WTC11 (cell line): Measurements from ENCODE around the gene ACOX2. TPM values are rescaled to one million over a fixed set of nuclear protein-coding genes. Genes with fewer than 3 reads are reported as not detected.

ENCODE experiments used
- ATAC-seq: fragments of 200-7000 bp; cut with Tn5 transposase; 2 replicates; pipeline ENCODE4 v1.10.0; 2021; ENCODE audit warnings: mild to moderate bottlenecking, moderate library complexity
- CTCF ChIA-PET: fragments of 300-600 bp; sonication (Branson Sonifier 250); formaldehyde crosslinking; loops from one replicate; lab custom pipeline; 2021; ENCODE audit warnings: antibody characterized with exemption; lab: Charles Lee
- POLR2A ChIA-PET: fragments of 350-600 bp; sonication (Branson Sonifier 250); formaldehyde crosslinking; loops from one replicate; lab custom pipeline; 2021; ENCODE audit warnings: antibody characterized with exemption; lab: Charles Lee
- DNase-seq: peaks from one replicate; pipeline ENCODE4 v3.0.0; 2021; ENCODE audit warnings: low spot score
- H3K27ac Mint-ChIP-seq: 2 replicates; pipeline ENCODE4 v1.8.0; 2021; ENCODE audit warnings: mixed read lengths
- H3K27me3 Mint-ChIP-seq: 2 replicates; pipeline ENCODE4 v1.8.0; 2021; ENCODE audit warnings: low read depth, mild to moderate bottlenecking, moderate library complexity, mixed read lengths
- H3K36me3 Mint-ChIP-seq: 2 replicates; pipeline ENCODE4 v1.8.0; 2021; ENCODE audit warnings: mixed read lengths
- H3K4me1 Mint-ChIP-seq: 2 replicates; pipeline ENCODE4 v1.8.0; 2022; ENCODE audit warnings: mixed read lengths
- H3K4me3 Mint-ChIP-seq: 2 replicates; pipeline ENCODE4 v1.8.0; 2021; ENCODE audit warnings: mild to moderate bottlenecking, moderate library complexity, mixed read lengths
- H3K9me3 Mint-ChIP-seq: 2 replicates; pipeline ENCODE4 v1.8.0; 2021; ENCODE audit warnings: mixed read lengths
- EMX1 ChIP-seq: fragments of 250-450 bp; sonication (Bioruptor Pico); IDR thresholded peaks from 2 replicates; pipeline ENCODE4 v1.8.0; 2021; ENCODE audit warnings: mild to moderate bottlenecking
- ETV6 ChIP-seq: sonication (generic); formaldehyde crosslinking; IDR thresholded peaks from 2 replicates; pipeline ENCODE4 v1.8.1; 2022; ENCODE audit warnings: mild to moderate bottlenecking, missing genetic modification reagents
- FOXJ3 ChIP-seq: sonication (generic); formaldehyde crosslinking; IDR thresholded peaks from 2 replicates; pipeline ENCODE4 v1.9.0; 2021; ENCODE audit warnings: missing genetic modification reagents, mild to moderate bottlenecking, borderline replicate concordance
- GABPB1 ChIP-seq: sonication (generic); formaldehyde crosslinking; IDR thresholded peaks from 2 replicates; pipeline ENCODE4 v1.8.1; 2023; ENCODE audit warnings: mild to moderate bottlenecking, missing genetic modification reagents
- GRHL2 ChIP-seq: fragments of 250-450 bp; sonication (Bioruptor Pico); IDR thresholded peaks from 2 replicates; pipeline ENCODE4 v1.8.0; 2022; ENCODE audit warnings: mild to moderate bottlenecking, moderate library complexity; ENCODE audit not compliant: insufficient replicate concordance, severe bottlenecking
- NFE2L1 ChIP-seq: sonication (generic); formaldehyde crosslinking; IDR thresholded peaks from 2 replicates; pipeline ENCODE4 v1.8.1; 2023; ENCODE audit warnings: missing genetic modification reagents
- SMAD4 ChIP-seq: sonication (generic); formaldehyde crosslinking; IDR thresholded peaks from 2 replicates; pipeline ENCODE4 v1.8.0; 2022; ENCODE audit warnings: mild to moderate bottlenecking, missing genetic modification reagents
- SOX15 ChIP-seq: fragments of 250-450 bp; sonication (Bioruptor Pico); IDR thresholded peaks from 2 replicates; pipeline ENCODE4 v1.9.0; 2021; ENCODE audit warnings: mild to moderate bottlenecking
- SP1 ChIP-seq: sonication (generic); formaldehyde crosslinking; conservative IDR thresholded peaks from 2 replicates; pipeline ENCODE4 v1.8.1; 2022; ENCODE audit warnings: missing genetic modification reagents
- TEAD1 ChIP-seq: sonication (generic); formaldehyde crosslinking; IDR thresholded peaks from 2 replicates; pipeline ENCODE4 v1.8.0; 2022; ENCODE audit warnings: mild to moderate bottlenecking, missing genetic modification reagents
- TP53 ChIP-seq: sonication (generic); formaldehyde crosslinking; IDR thresholded peaks from 2 replicates; pipeline ENCODE4 v1.8.1; 2023; ENCODE audit warnings: mild to moderate bottlenecking, missing genetic modification reagents
- ZNF263 ChIP-seq: sonication (generic); formaldehyde crosslinking; IDR thresholded peaks from 2 replicates; pipeline ENCODE4 v1.8.1; 2022; ENCODE audit warnings: low read depth, mild to moderate bottlenecking, moderate library complexity, missing genetic modification reagents
- total RNA-seq: library from RNA; stranded (reverse); gene quantifications from 3 replicates; pipeline ENCODE4 v1.2.3, GENCODE V29; 2021
- TF ChIP-seq, protein P1 (sequence below): sonication (generic); formaldehyde crosslinking; conservative IDR thresholded peaks from 2 replicates; pipeline ENCODE4 v1.8.1; 2023; ENCODE audit warnings: mild to moderate bottlenecking, low read depth, missing genetic modification reagents, moderate library complexity
- TF ChIP-seq, protein P2 (sequence below): sonication (generic); formaldehyde crosslinking; IDR thresholded peaks from 2 replicates; pipeline ENCODE4 v1.8.1; 2022; ENCODE audit warnings: missing genetic modification reagents, borderline replicate concordance
- TF ChIP-seq, protein P3 (sequence below): sonication (generic); formaldehyde crosslinking; IDR thresholded peaks from 2 replicates; pipeline ENCODE4 v1.8.1; 2022; ENCODE audit warnings: mild to moderate bottlenecking, missing genetic modification reagents, moderate library complexity, borderline replicate concordance
- TF ChIP-seq, protein P4 (sequence below): sonication (generic); formaldehyde crosslinking; IDR thresholded peaks from 2 replicates; pipeline ENCODE4 v1.8.1; 2022; ENCODE audit warnings: low read depth, missing genetic modification reagents, borderline replicate concordance
- TF ChIP-seq, protein P5 (sequence below): sonication (generic); formaldehyde crosslinking; IDR thresholded peaks from 2 replicates; pipeline ENCODE4 v1.8.0; 2022; ENCODE audit warnings: mild to moderate bottlenecking, missing genetic modification reagents
- TF ChIP-seq, protein P6 (sequence below): sonication (generic); formaldehyde crosslinking; IDR thresholded peaks from 2 replicates; pipeline ENCODE4 v1.8.0; 2022; ENCODE audit warnings: missing genetic modification reagents
- TF ChIP-seq, protein P7 (sequence below): sonication (generic); formaldehyde crosslinking; IDR thresholded peaks from 2 replicates; pipeline ENCODE4 v1.8.0; 2023; ENCODE audit warnings: missing genetic modification reagents, mild to moderate bottlenecking, borderline replicate concordance

ACOX2 gene
- total RNA-seq, 1 experiment from 2014 or later = 1.1 TPM

DNA sequence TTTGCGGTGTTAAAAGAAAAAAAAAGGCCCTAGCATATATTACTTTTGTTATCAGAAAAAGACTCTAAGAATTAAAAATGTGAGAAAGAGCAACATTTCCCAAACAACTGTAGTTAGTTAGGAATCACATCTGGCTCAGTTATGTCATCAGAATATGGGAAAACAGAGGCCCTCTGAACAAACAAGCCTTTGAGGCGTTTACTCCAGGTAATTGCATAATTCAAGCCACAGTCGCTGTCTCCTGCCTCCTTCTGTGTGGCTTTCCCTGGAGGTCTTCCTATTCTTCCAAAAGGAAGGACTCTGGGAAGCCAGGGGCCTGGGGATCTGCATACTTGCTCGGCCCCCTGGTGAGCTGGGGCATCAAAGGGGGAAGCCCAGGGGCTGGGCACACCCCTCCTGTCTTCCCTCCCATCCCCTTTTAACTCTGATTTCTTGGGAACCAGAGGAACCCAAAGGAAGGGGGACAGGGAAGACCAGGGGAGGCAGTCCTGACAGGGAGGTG, 43.9 kb upstream of the ACOX2 start (continued):
- TF ChIP-seq, protein P1, sequence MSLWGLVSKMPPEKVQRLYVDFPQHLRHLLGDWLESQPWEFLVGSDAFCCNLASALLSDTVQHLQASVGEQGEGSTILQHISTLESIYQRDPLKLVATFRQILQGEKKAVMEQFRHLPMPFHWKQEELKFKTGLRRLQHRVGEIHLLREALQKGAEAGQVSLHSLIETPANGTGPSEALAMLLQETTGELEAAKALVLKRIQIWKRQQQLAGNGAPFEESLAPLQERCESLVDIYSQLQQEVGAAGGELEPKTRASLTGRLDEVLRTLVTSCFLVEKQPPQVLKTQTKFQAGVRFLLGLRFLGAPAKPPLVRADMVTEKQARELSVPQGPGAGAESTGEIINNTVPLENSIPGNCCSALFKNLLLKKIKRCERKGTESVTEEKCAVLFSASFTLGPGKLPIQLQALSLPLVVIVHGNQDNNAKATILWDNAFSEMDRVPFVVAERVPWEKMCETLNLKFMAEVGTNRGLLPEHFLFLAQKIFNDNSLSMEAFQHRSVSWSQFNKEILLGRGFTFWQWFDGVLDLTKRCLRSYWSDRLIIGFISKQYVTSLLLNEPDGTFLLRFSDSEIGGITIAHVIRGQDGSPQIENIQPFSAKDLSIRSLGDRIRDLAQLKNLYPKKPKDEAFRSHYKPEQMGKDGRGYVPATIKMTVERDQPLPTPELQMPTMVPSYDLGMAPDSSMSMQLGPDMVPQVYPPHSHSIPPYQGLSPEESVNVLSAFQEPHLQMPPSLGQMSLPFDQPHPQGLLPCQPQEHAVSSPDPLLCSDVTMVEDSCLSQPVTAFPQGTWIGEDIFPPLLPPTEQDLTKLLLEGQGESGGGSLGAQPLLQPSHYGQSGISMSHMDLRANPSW (CRISPR knock-in tag) = no peak
- TF ChIP-seq FOXJ3 (CRISPR knock-in tag) (no peak), GABPB1 (peak; percentile 74), ZNF263 (CRISPR knock-in tag) (no peak), SP1 (CRISPR knock-in tag) (0 out of 2 replicates have a peak, but pooled peaks have one; percentile 29), TEAD1 (CRISPR knock-in tag) (no peak), ETV6 (CRISPR knock-in tag) (0 out of 2 replicates have a peak, but pooled peaks have one; percentile 34), SOX15 (CRISPR knock-in tag) (no peak)
- TF ChIP-seq, protein P2, sequence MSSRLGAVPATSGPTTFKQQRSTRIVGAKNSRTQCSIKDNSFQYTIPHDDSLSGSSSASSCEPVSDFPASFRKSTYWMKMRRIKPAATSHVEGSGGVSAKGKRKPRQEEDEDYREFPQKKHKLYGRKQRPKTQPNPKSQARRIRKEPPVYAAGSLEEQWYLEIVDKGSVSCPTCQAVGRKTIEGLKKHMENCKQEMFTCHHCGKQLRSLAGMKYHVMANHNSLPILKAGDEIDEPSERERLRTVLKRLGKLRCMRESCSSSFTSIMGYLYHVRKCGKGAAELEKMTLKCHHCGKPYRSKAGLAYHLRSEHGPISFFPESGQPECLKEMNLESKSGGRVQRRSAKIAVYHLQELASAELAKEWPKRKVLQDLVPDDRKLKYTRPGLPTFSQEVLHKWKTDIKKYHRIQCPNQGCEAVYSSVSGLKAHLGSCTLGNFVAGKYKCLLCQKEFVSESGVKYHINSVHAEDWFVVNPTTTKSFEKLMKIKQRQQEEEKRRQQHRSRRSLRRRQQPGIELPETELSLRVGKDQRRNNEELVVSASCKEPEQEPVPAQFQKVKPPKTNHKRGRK (CRISPR knock-in tag) = no peak
- TF ChIP-seq, protein P3, sequence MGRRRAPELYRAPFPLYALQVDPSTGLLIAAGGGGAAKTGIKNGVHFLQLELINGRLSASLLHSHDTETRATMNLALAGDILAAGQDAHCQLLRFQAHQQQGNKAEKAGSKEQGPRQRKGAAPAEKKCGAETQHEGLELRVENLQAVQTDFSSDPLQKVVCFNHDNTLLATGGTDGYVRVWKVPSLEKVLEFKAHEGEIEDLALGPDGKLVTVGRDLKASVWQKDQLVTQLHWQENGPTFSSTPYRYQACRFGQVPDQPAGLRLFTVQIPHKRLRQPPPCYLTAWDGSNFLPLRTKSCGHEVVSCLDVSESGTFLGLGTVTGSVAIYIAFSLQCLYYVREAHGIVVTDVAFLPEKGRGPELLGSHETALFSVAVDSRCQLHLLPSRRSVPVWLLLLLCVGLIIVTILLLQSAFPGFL (CRISPR knock-in tag) = no peak
- TF ChIP-seq, protein P4, sequence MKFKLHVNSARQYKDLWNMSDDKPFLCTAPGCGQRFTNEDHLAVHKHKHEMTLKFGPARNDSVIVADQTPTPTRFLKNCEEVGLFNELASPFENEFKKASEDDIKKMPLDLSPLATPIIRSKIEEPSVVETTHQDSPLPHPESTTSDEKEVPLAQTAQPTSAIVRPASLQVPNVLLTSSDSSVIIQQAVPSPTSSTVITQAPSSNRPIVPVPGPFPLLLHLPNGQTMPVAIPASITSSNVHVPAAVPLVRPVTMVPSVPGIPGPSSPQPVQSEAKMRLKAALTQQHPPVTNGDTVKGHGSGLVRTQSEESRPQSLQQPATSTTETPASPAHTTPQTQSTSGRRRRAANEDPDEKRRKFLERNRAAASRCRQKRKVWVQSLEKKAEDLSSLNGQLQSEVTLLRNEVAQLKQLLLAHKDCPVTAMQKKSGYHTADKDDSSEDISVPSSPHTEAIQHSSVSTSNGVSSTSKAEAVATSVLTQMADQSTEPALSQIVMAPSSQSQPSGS (CRISPR knock-in tag) = no peak

DNA sequence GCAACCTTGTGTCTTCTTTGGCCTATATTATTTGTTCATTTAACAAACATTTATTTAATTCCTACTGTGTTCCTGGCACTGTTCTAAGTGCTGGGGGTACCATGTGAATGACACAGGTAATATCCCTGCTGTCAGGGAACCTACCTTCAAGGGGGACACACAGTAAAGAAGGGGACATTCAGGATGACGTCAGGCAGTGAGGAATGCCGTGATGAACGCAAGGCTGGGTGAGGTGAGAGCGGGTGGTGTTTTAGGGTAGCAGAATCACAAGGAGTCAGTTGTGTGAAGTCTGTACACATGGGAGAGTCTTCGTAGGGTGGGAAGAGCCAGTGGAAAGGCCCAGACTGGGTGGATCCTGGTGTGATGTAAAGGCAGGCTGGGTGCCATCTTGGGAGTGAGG, 41.9 kb upstream of the ACOX2 start:
- ChIA-PET POLR2A (no interaction called here), CTCF (no interaction called here)
- Mint-ChIP-seq H3K27me3 (peaks cover 6% of the 10 kb centered on the region), H3K27ac (no peak overlapping the region), H3K9me3 (no peaks in the 10 kb centered on the region), H3K4me3 (no peak overlapping the region), H3K4me1 (peaks cover 39% of the 10 kb centered on the region), H3K36me3 (no peaks in the 10 kb centered on the region)
- no peak for ATAC-seq
- no peak for DNase-seq
- no peak for TF ChIP-seq SOX15 (CRISPR knock-in tag)
- TF ChIP-seq SMAD4 (CRISPR knock-in tag) = no peak
- no peak for TF ChIP-seq GRHL2 (CRISPR knock-in tag)
- no peak for TF ChIP-seq EMX1 (CRISPR knock-in tag)
- TF ChIP-seq NFE2L1 (CRISPR knock-in tag) = no peak
- TF ChIP-seq, protein P5, sequence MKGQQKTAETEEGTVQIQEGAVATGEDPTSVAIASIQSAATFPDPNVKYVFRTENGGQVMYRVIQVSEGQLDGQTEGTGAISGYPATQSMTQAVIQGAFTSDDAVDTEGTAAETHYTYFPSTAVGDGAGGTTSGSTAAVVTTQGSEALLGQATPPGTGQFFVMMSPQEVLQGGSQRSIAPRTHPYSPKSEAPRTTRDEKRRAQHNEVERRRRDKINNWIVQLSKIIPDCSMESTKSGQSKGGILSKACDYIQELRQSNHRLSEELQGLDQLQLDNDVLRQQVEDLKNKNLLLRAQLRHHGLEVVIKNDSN (CRISPR knock-in tag) = no peak
- TF ChIP-seq, protein P6, sequence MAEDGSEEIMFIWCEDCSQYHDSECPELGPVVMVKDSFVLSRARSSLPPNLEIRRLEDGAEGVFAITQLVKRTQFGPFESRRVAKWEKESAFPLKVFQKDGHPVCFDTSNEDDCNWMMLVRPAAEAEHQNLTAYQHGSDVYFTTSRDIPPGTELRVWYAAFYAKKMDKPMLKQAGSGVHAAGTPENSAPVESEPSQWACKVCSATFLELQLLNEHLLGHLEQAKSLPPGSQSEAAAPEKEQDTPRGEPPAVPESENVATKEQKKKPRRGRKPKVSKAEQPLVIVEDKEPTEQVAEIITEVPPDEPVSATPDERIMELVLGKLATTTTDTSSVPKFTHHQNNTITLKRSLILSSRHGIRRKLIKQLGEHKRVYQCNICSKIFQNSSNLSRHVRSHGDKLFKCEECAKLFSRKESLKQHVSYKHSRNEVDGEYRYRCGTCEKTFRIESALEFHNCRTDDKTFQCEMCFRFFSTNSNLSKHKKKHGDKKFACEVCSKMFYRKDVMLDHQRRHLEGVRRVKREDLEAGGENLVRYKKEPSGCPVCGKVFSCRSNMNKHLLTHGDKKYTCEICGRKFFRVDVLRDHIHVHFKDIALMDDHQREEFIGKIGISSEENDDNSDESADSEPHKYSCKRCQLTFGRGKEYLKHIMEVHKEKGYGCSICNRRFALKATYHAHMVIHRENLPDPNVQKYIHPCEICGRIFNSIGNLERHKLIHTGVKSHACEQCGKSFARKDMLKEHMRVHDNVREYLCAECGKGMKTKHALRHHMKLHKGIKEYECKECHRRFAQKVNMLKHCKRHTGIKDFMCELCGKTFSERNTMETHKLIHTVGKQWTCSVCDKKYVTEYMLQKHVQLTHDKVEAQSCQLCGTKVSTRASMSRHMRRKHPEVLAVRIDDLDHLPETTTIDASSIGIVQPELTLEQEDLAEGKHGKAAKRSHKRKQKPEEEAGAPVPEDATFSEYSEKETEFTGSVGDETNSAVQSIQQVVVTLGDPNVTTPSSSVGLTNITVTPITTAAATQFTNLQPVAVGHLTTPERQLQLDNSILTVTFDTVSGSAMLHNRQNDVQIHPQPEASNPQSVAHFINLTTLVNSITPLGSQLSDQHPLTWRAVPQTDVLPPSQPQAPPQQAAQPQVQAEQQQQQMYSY (CRISPR knock-in tag) = no peak
- TF ChIP-seq, protein P7, sequence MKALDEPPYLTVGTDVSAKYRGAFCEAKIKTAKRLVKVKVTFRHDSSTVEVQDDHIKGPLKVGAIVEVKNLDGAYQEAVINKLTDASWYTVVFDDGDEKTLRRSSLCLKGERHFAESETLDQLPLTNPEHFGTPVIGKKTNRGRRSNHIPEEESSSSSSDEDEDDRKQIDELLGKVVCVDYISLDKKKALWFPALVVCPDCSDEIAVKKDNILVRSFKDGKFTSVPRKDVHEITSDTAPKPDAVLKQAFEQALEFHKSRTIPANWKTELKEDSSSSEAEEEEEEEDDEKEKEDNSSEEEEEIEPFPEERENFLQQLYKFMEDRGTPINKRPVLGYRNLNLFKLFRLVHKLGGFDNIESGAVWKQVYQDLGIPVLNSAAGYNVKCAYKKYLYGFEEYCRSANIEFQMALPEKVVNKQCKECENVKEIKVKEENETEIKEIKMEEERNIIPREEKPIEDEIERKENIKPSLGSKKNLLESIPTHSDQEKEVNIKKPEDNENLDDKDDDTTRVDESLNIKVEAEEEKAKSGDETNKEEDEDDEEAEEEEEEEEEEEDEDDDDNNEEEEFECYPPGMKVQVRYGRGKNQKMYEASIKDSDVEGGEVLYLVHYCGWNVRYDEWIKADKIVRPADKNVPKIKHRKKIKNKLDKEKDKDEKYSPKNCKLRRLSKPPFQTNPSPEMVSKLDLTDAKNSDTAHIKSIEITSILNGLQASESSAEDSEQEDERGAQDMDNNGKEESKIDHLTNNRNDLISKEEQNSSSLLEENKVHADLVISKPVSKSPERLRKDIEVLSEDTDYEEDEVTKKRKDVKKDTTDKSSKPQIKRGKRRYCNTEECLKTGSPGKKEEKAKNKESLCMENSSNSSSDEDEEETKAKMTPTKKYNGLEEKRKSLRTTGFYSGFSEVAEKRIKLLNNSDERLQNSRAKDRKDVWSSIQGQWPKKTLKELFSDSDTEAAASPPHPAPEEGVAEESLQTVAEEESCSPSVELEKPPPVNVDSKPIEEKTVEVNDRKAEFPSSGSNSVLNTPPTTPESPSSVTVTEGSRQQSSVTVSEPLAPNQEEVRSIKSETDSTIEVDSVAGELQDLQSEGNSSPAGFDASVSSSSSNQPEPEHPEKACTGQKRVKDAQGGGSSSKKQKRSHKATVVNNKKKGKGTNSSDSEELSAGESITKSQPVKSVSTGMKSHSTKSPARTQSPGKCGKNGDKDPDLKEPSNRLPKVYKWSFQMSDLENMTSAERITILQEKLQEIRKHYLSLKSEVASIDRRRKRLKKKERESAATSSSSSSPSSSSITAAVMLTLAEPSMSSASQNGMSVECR (CRISPR knock-in tag) = no peak
- no peak for TF ChIP-seq TP53
